Ascending aorta (tissue), 2 donors: ENCODE data around the gene ELL2. TPM values are rescaled to one million over a fixed set of nuclear protein-coding genes. Genes with fewer than 3 reads are reported as not detected.

Experiments
- DNase-seq, 2 donors: peaks; one replicate each; pipeline ENCODE4 v3.0.0-alpha.2; 2019; ENCODE audit warnings: low spot score in 2 of 2
- H3K27ac ChIP-seq, 2 donors: fragments of 200-600 bp; sonication (generic); one replicate each; pipeline ENCODE4 v1.5.1; 2016 to 2017; ENCODE audit warnings: mild to moderate bottlenecking in 1 of 2
- H3K27me3 ChIP-seq: fragments of 200-600 bp; sonication (generic); one replicate; pipeline ENCODE4 v1.5.1; 2017
- H3K36me3 ChIP-seq, 2 donors: fragments of 200-600 bp; sonication (generic); one replicate each; pipeline ENCODE4 v1.5.1; 2016
- H3K4me1 ChIP-seq, 2 donors: fragments of 200-600 bp; sonication (generic); one replicate each; pipeline ENCODE4 v1.5.1; 2016 to 2017; ENCODE audit warnings: mild to moderate bottlenecking in 1 of 2
- H3K4me3 ChIP-seq, 2 donors: fragments of 200-600 bp; sonication (generic); one replicate each; pipeline ENCODE4 v1.5.1; 2016 to 2017; ENCODE audit warnings: mild to moderate bottlenecking in 1 of 2
- H3K9me3 ChIP-seq, 2 donors: fragments of 200-600 bp; sonication (generic); one replicate each; pipeline ENCODE4 v1.5.1; 2016
- intact Hi-C: fragments of 100-400 bp; cut with DNase I; formaldehyde crosslinking; loops from one replicate; pipeline ENCODE4 v1.15.1; 2023
- total RNA-seq: library from RNA; depleted of rRNA; stranded (reverse); fragments of >200 nt; gene quantifications from one replicate; pipeline ENCODE4 v1.1.0, GENCODE V29; 2016
- TF ChIP-seq, protein P1 (sequence below), 3 experiments: fragments of 200-600 bp in 2 of 3; fragments of 450-650 bp in 1 of 3; sonication (generic) in 2 of 3; IDR thresholded peaks; one replicate each; pipeline ENCODE4 v1.5.1; 2016 to 2019; ENCODE audit warnings: antibody characterized with exemption in 3 of 3, mild to moderate bottlenecking in 1 of 3, moderate library complexity in 1 of 3

The ELL2 gene
- total RNA-seq, 1 donor from 2014 or later, result 26.0 TPM

DNA sequence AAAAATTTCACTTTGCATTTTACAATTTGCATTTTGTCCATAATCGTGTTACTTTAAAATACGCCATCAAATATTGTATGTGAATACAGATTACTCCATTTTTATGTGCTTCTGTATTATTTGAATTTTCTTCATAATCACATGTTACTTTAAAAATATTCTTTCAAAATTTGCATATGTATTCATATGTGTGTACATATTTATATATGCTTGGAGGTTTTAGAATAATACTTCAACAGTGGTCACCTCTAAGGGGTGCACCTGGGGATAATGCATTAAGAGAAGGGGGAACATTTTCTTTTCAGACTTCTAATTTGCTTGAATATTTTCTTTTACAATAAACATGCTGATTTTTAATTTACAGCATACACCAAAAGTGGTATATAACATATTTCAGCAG is 21.9 kb upstream of the ELL2 start:
- Histone ChIP-seq H3K9me3 (no peaks in the 10 kb centered on the region), H3K27me3 (no peaks in the 10 kb centered on the region), H3K27ac (no peak overlapping the region), H3K36me3 (no peaks in the 10 kb centered on the region), H3K4me3 (no peak overlapping the region), H3K4me1 (peaks cover 0 to 10% of the 10 kb centered on the region in 2 donors)
- intact Hi-C loops, result loop anchor here (5.0 kb wide), 1 partner anchor 69 kb away; no protein-coding TSS in a partner anchor
- TF ChIP-seq, protein P1, sequence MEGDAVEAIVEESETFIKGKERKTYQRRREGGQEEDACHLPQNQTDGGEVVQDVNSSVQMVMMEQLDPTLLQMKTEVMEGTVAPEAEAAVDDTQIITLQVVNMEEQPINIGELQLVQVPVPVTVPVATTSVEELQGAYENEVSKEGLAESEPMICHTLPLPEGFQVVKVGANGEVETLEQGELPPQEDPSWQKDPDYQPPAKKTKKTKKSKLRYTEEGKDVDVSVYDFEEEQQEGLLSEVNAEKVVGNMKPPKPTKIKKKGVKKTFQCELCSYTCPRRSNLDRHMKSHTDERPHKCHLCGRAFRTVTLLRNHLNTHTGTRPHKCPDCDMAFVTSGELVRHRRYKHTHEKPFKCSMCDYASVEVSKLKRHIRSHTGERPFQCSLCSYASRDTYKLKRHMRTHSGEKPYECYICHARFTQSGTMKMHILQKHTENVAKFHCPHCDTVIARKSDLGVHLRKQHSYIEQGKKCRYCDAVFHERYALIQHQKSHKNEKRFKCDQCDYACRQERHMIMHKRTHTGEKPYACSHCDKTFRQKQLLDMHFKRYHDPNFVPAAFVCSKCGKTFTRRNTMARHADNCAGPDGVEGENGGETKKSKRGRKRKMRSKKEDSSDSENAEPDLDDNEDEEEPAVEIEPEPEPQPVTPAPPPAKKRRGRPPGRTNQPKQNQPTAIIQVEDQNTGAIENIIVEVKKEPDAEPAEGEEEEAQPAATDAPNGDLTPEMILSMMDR (IDR thresholded peaks at IDR 0.05), result no peak
- no peak for DNase-seq

DNA sequence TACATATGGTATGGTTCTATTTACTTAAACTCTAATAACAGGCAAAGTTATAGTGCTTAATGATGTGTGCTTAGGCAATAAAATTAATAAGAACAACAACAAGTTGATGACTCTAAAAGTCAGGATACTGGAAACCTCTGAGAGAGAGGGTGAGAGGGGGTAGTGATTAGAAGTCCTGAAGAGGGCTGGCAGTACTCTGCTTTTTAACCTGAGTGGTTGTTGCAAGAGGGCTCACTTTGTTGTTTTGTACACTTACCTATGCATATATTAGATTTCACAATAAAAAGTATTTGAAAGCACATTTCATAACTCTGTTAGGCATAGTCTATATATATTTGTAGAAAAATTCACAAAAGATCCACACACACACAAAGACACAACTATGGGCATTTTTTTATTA is 21.4 kb upstream of the ELL2 start:
- Histone ChIP-seq H3K36me3 (no peaks in the 10 kb centered on the region), H3K9me3 (no peaks in the 10 kb centered on the region), H3K4me3 (no peak overlapping the region), H3K27ac (no peak overlapping the region), H3K4me1 (peaks cover 0 to 10% of the 10 kb centered on the region in 2 donors), H3K27me3 (no peaks in the 10 kb centered on the region)
- TF ChIP-seq, protein P1 (IDR thresholded peaks at IDR 0.05), result no peak
- intact Hi-C loops, result loop anchor here (5.0 kb wide), 1 partner anchor 69 kb away; no protein-coding TSS in a partner anchor
- no peak for DNase-seq

DNA sequence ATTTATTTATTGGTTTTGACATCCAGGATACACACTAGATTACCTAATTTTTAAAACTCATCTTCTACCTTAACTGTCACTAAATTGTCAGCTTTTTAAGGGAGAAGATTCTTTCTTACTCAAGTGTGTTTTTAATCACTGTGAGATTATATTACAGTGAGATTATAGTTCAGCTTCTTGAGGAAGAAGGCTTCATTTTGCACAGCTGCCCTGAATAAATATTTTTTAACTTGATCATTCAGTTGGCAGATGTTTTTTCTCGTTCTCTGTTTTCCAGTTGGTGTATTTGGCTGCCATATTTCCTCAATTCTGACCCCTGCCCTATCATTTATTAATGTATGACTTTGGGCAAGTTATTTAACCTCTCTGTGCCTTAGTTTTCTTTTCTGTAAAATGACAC is 15.0 kb upstream of the ELL2 start:
- DNase-seq, result no peak
- Histone ChIP-seq H3K36me3 (no peaks in the 10 kb centered on the region), H3K4me3 (no peak overlapping the region), H3K27ac (no peak overlapping the region), H3K27me3 (no peaks in the 10 kb centered on the region), H3K4me1 (no peaks in the 10 kb centered on the region), H3K9me3 (no peaks in the 10 kb centered on the region)
- intact Hi-C loops, result no loop called here
- TF ChIP-seq, protein P1 (IDR thresholded peaks at IDR 0.05), result no peak

DNA sequence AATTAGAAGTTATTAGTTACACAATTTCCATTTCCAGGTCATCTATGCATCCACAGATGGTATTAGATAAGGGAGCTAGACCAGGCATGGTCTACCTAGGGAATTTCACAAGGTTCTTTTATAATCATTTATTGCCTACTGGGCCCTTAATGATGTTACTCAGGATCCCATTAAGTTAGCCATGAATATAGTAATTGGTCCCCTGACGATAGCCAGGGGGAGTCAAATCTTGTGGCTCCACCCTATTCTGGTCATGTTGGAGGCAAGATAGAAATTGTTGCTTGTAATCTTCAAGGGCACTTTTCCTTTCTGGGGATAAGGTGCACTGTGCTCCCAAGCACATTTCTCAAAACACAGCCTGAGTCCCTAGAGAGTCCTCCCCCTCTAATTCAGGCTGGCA is 14.1 kb upstream of the ELL2 start:
- H3K4me1 ChIP-seq, result no peaks in the 10 kb centered on the region
- no peak for DNase-seq
- H3K36me3 ChIP-seq, result no peaks in the 10 kb centered on the region
- H3K4me3 ChIP-seq, result no peak overlapping the region
- H3K27me3 ChIP-seq, result no peaks in the 10 kb centered on the region
- no peaks in the 10 kb centered on the region for H3K9me3 ChIP-seq
- H3K27ac ChIP-seq, result no peak overlapping the region
- intact Hi-C loops, result no loop called here
- TF ChIP-seq, protein P1 (IDR thresholded peaks at IDR 0.05), result no peak

DNA sequence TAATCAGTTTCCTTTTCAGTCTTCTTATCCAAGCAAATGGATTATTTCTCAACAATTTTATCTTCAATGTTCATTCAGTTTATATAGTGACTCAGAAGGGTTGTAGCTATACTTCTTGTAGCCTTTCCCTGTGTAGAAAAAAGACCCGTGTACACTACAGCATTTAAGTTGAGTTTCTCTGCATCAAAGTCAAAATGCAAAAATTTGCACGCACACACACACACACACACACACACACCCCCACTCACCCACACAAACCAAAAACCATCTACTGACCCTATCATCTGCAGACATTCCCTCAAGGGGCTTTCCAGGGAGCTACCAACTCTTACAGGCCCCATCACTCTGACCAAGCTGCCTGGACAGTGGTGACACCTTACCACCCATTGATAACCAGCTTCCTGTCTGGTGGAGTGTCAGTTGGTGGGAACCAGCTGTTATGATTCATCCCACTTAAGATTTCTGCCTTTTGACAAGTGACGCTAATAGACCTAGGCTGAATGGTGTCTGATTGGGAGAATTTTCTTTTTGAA is 12.2 kb upstream of the ELL2 start:
- TF ChIP-seq, protein P1 (IDR thresholded peaks at IDR 0.05), result no peak
- no peaks in the 10 kb centered on the region for H3K4me1 ChIP-seq
- peaks cover 0 to 10% of the 10 kb centered on the region in 2 donors for H3K9me3 ChIP-seq
- no peaks in the 10 kb centered on the region for H3K27me3 ChIP-seq
- H3K27ac ChIP-seq, result no peak overlapping the region
- H3K36me3 ChIP-seq, result no peaks in the 10 kb centered on the region
- no peak overlapping the region for H3K4me3 ChIP-seq
- intact Hi-C loops, result no loop called here
- no peak for DNase-seq

DNA sequence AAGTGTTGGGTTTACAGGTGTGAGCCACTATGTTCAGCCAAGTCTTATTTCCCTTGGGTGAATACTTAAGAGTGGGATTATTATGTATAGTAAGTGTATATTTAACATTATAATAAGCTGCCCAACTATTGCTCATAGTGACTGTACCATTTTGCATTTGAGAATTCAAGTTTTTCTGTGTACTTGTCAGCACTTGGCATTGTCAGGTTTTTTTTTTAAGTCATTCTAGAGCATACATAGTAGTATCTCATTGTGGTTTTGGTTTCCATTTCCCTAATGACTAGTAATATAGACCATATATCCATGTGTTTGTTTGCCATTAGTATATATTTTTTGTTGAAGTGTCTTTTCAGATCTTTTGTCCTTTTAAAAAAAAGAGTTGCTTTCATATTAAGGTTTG is 10.5 kb upstream of the ELL2 start:
- intact Hi-C loops, result no loop called here
- TF ChIP-seq, protein P1 (IDR thresholded peaks at IDR 0.05), result no peak
- no peaks in the 10 kb centered on the region for H3K27me3 ChIP-seq
- peaks cover 0 to 10% of the 10 kb centered on the region in 2 donors for H3K9me3 ChIP-seq
- no peak overlapping the region for H3K4me3 ChIP-seq
- no peak for DNase-seq
- H3K36me3 ChIP-seq, result no peaks in the 10 kb centered on the region
- H3K27ac ChIP-seq, result no peak overlapping the region
- H3K4me1 ChIP-seq, result no peaks in the 10 kb centered on the region
